AG09309 (cell line): Measurements from ENCODE around the gene HPSE2.

Source experiments
- DNase-seq: peaks from one replicate; pipeline ENCODE4 v3.0.0-alpha.2; 2010; ENCODE audit warnings: low read depth
- H3K4me3 ChIP-seq: 2 replicates; pipeline ENCODE4 v1.5.1; 2011; ENCODE audit warnings: mild to moderate bottlenecking, low read depth, low read length, moderate library complexity; ENCODE audit not compliant: control insufficient read depth
- TF ChIP-seq, protein P1 (sequence below): IDR thresholded peaks from 2 replicates; pipeline ENCODE4 v1.5.1; 2011; ENCODE audit warnings: mild to moderate bottlenecking, low read depth, low read length, inconsistent platforms; ENCODE audit not compliant: insufficient read depth, control insufficient read depth; ENCODE audit errors: missing control alignments

Gene HPSE2

DNA sequence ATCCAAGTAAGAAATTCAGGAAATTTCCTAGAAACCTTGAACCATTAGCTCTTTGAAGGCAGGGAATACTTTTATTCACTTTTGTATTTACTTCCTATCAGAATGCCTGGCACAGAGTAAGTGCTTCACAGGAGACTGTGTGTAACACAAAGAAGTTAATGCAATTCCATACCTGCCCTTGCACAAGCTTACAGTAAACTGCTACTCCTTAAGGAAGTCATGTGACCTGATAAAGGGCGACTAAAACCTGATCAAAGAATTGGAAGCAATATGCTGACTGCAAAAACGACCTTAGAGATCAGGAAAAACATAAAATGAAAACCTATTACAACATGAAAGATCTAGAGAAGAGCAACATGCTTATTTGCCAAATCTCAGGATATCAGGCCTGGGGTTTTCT, 610.7 kb downstream of the HPSE2 start:
- no peak for DNase-seq
- H3K4me3 ChIP-seq = no peak overlapping the region
- TF ChIP-seq, protein P1, sequence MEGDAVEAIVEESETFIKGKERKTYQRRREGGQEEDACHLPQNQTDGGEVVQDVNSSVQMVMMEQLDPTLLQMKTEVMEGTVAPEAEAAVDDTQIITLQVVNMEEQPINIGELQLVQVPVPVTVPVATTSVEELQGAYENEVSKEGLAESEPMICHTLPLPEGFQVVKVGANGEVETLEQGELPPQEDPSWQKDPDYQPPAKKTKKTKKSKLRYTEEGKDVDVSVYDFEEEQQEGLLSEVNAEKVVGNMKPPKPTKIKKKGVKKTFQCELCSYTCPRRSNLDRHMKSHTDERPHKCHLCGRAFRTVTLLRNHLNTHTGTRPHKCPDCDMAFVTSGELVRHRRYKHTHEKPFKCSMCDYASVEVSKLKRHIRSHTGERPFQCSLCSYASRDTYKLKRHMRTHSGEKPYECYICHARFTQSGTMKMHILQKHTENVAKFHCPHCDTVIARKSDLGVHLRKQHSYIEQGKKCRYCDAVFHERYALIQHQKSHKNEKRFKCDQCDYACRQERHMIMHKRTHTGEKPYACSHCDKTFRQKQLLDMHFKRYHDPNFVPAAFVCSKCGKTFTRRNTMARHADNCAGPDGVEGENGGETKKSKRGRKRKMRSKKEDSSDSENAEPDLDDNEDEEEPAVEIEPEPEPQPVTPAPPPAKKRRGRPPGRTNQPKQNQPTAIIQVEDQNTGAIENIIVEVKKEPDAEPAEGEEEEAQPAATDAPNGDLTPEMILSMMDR = no peak

DNA sequence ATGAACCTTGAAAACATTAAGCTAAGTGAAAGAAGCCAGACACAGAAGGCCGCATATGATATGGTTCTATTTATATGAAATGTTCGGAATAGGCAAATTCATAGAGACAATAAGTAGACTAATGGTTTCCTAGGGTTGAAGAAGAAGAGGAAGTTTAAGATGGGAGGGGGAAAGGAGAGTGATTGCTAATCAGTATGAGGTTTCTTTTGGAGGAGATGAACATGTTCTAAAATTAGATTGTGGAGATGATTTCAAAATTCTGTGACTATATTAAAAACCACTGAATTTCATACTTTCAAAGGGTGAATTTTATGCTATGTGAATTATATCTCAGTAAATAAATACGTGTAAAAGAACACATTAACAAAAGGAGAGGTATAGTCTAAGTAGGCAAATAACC, 612.5 kb downstream of the HPSE2 start:
- no peak for DNase-seq
- TF ChIP-seq, protein P1 = no peak
- H3K4me3 ChIP-seq = no peak overlapping the region

DNA sequence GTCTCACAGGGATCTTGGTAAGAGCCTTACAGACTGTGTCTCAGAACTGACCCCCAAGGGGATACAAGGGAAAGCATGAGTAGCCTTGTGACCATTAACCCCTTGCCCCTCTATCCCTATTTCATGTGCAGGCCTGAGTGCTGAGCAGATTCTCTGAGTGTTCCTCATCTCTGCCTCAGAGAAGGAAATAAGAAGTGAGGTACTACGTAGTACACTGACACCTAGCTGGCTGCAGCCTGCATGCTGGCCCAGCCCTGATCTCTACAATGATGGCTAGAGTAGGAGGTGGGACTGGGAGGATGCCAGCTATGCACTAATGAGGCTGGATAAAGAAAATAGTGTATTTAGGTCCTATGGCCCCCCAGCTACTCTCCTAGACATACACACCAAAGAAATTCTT, 614.0 kb downstream of the HPSE2 start:
- TF ChIP-seq, protein P1 = no peak
- no peak overlapping the region for H3K4me3 ChIP-seq
- DNase-seq = no peak

DNA sequence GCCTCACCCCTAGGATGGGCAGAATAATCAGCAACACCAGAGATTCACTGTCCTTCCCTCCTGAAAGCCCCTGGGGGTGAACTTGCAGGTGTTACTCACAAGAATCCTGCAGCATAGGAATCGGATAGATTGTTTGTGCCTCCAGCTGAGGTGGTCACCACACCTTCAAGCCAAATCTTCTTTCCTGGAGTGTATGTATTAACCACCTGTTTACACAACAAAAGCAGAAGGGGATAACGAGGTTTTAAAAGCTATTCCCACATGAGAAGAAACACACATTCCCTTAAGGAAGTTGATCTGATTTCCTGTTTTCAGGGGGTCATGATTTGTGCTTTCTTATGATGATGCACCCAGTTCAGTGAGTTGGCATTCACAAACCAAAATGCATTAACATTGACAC, 615.1 kb downstream of the HPSE2 start:
- TF ChIP-seq, protein P1 = no peak
- no peak overlapping the region for H3K4me3 ChIP-seq

DNA sequence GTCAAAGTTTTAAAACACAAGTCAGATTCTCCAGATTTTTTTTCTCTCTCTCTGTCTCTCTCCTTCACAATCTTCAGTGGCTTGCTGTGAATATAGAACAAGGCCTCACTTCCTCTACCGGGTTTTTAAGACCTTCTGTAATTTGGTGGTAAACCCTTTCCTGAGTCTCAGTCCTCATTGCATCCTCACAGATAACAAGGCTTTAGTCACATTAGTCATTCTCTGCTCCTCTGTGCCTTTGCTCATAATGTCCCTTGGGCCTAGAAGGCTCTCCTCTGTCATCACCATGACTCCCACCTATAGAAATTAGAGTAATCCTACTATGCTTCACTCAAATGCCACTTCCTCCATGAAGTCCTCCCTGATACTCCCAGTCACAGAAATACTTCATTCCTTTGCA, 616.2 kb downstream of the HPSE2 start:
- DNase-seq = no peak
- TF ChIP-seq, protein P1 = no peak
- H3K4me3 ChIP-seq = no peak overlapping the region

More for the DNA sequence above, 615.1 kb downstream of the HPSE2 start:
- no peak for DNase-seq

DNA sequence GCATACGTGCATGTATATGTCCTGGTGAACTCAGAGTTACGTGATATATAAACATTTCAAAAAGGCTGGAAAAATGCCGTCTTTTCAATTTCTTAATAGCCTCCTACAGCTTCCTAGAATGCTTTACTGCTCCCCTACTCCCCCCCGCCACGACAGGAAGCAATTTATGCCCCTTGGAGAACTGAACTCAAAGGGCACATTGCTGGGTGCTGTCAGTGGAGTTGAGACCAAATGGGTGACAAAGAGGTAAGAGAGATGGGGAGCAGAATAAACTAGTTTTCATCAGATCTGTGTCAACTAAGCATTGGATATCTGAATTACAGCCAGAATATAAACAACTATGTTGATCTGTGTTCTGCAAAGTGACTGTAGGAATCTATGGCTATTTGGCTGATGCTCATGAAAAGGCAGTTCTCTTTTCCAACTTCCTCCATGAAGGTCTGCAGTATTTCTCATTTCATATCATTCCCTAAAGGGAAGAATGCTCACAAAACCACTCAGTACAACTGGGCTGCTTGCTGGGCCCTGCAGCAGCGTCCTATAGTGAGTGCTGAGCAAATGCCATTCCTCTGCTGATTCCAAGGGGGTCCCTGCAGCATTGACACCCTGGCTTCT, 617.6 kb downstream of the HPSE2 start:
- DNase-seq = no peak
- no peak overlapping the region for H3K4me3 ChIP-seq
- TF ChIP-seq, protein P1 = no peak
